Cardiac muscle cell (in vitro differentiated cells and primary cell): ENCODE results near the gene CNTNAP4. TPM values are rescaled to one million over a fixed set of nuclear protein-coding genes. Genes with fewer than 3 reads are reported as not detected.
A peak's percentile ranks its signal among the peaks of the same experiment; 100 is the strongest.

Experiments
- DNase-seq, 2 donors: peaks; one replicate each; pipeline versions ENCODE4 v3.0.0 to v3.0.0-alpha.2; 2010 to 2017; ENCODE audit warnings: low read depth in 1 of 2, low spot score in 1 of 2
- H3K27ac ChIP-seq: fragments of 200-600 bp; sonication (generic); 2 replicates; pipeline ENCODE4 v1.5.1; 2016
- H3K27me3 ChIP-seq: fragments of 200-600 bp; sonication (generic); 2 replicates; pipeline ENCODE4 v1.6.0; 2016; ENCODE audit warnings: control low read depth
- H3K36me3 ChIP-seq: fragments of 200-600 bp; sonication (generic); 2 replicates; pipeline ENCODE4 v1.5.1; 2016; ENCODE audit warnings: control low read depth
- H3K4me1 ChIP-seq: fragments of 200-600 bp; sonication (generic); 2 replicates; pipeline ENCODE4 v1.8.1; 2017; ENCODE audit warnings: low read depth, mild to moderate bottlenecking, mixed run types
- H3K4me3 ChIP-seq: fragments of 200-600 bp; sonication (generic); 2 replicates; pipeline ENCODE4 v1.5.1; 2016; ENCODE audit warnings: mild to moderate bottlenecking
- H3K9me3 ChIP-seq: fragments of 200-600 bp; sonication (generic); 2 replicates; pipeline ENCODE4 v1.5.1; 2017; ENCODE audit warnings: low read depth, mild to moderate bottlenecking, control low read depth
- CTCF ChIP-seq: IDR thresholded peaks from 2 replicates; pipeline ENCODE4 v1.5.1; 2012; ENCODE audit warnings: low read depth, mild to moderate bottlenecking, low read length
- polyA plus RNA-seq: library from polyadenylated mRNA; unstranded; fragments of >200 nt; fragmentation: Nextera tagmentation; extraction: Ambion mirVana; gene quantifications from 2 replicates; pipeline ENCODE4 v1.2.1, GENCODE V29; 2016
- total RNA-seq: library from RNA; depleted of rRNA; stranded (reverse); fragments of >200 nt; gene quantifications from 2 replicates; pipeline ENCODE4 v1.2.3, GENCODE V29; 2016

CNTNAP4 gene
- total and polyA plus RNA-seq, 2 experiments from 2014 or later, result 1.1 TPM; not detected in 1

- no peak for DNase-seq
- Histone ChIP-seq H3K4me3 (no peak overlapping the region), H3K4me1 (no peaks in the 10 kb centered on the region), H3K27me3 (no peaks in the 10 kb centered on the region), H3K36me3 (no peaks in the 10 kb centered on the region), H3K27ac (no peak overlapping the region), H3K9me3 (no peaks in the 10 kb centered on the region)
- TF ChIP-seq CTCF, result no peak
Observed at GRCh38 chr16:76268824-76269223, 8.4 kb upstream of the CNTNAP4 start.

GRCh38 chr16:76277460-76278030 lies 344 bp downstream of the CNTNAP4 start:
- Histone ChIP-seq H3K27me3 (no peaks in the 10 kb centered on the region), H3K36me3 (no peaks in the 10 kb centered on the region), H3K27ac (no peak overlapping the region), H3K4me1 (no peaks in the 10 kb centered on the region), H3K4me3 (no peak overlapping the region), H3K9me3 (no peaks in the 10 kb centered on the region)
- DNase-seq, result no peak
- TF ChIP-seq CTCF, result no peak

GRCh38 chr16:76278086-76278485 lies 885 bp downstream of the CNTNAP4 start:
- H3K4me1 ChIP-seq, result no peaks in the 10 kb centered on the region
- no peak overlapping the region for H3K4me3 ChIP-seq
- H3K27ac ChIP-seq, result no peak overlapping the region
- no peak for DNase-seq
- H3K36me3 ChIP-seq, result no peaks in the 10 kb centered on the region
- no peaks in the 10 kb centered on the region for H3K9me3 ChIP-seq
- TF ChIP-seq CTCF, result no peak
- no peaks in the 10 kb centered on the region for H3K27me3 ChIP-seq

GRCh38 chr16:76278980-76279379 lies 1.8 kb downstream of the CNTNAP4 start:
- Histone ChIP-seq H3K36me3 (no peaks in the 10 kb centered on the region), H3K4me1 (no peaks in the 10 kb centered on the region), H3K27me3 (no peaks in the 10 kb centered on the region), H3K27ac (no peak overlapping the region), H3K4me3 (no peak overlapping the region), H3K9me3 (no peaks in the 10 kb centered on the region)
- peak; percentile 48 for TF ChIP-seq CTCF
- DNase-seq, result peak; percentile 61 to 71

- Histone ChIP-seq H3K36me3 (no peaks in the 10 kb centered on the region), H3K4me1 (no peaks in the 10 kb centered on the region), H3K27me3 (no peaks in the 10 kb centered on the region), H3K27ac (no peak overlapping the region), H3K9me3 (no peaks in the 10 kb centered on the region), H3K4me3 (no peak overlapping the region)
- no peak for TF ChIP-seq CTCF
- DNase-seq, result no peak
Observed at GRCh38 chr16:76280421-76281215, 3.4 kb downstream of the CNTNAP4 start.
